Type B pancreatic cell (in vitro differentiated cells): ENCODE data around the gene SNX5. TPM values are rescaled to one million over a fixed set of nuclear protein-coding genes. Genes with fewer than 3 reads are reported as not detected.

ENCODE experiments used
- DNase-seq: peaks from one replicate; pipeline ENCODE4 v3.0.0; 2021; ENCODE audit warnings: mixed read lengths; ENCODE audit not compliant: unreplicated experiment; ENCODE audit errors: extremely low spot score
- H3K27ac Mint-ChIP-seq: 2 replicates; pipeline ENCODE4 v1.8.0; 2021; ENCODE audit warnings: mild to moderate bottlenecking, mixed read lengths
- H3K27me3 Mint-ChIP-seq: 2 replicates; pipeline ENCODE4 v1.8.0; 2021; ENCODE audit warnings: mixed read lengths
- H3K36me3 Mint-ChIP-seq: 2 replicates; pipeline ENCODE4 v1.8.0; 2021; ENCODE audit warnings: mixed read lengths
- H3K4me1 Mint-ChIP-seq: one replicate; pipeline ENCODE4 v1.8.0; 2021; ENCODE audit warnings: mixed read lengths; ENCODE audit not compliant: unreplicated experiment
- H3K4me3 Mint-ChIP-seq: 2 replicates; pipeline ENCODE4 v1.8.0; 2021; ENCODE audit warnings: mild to moderate bottlenecking, mixed read lengths
- H3K9me3 Mint-ChIP-seq: 2 replicates; pipeline ENCODE4 v1.8.0; 2021; ENCODE audit warnings: mixed read lengths
- total RNA-seq: library from RNA; stranded (reverse); gene quantifications from 2 replicates; pipeline ENCODE4 v1.2.1, GENCODE V29; 2021; ENCODE audit warnings: low replicate concordance
- TF ChIP-seq, protein P1 (sequence below): fragments of 200-600 bp; sonication (generic); conservative IDR thresholded peaks from 2 replicates; pipeline ENCODE4 v1.5.0; 2021; ENCODE audit warnings: antibody characterized with exemption, mild to moderate bottlenecking

SNX5 gene
- total RNA-seq, 1 donor from 2014 or later = 115 TPM

- peaks cover 8% of the 10 kb centered on the region for H3K4me1 Mint-ChIP-seq
- H3K27ac Mint-ChIP-seq = no peak overlapping the region
- TF ChIP-seq, protein P1, sequence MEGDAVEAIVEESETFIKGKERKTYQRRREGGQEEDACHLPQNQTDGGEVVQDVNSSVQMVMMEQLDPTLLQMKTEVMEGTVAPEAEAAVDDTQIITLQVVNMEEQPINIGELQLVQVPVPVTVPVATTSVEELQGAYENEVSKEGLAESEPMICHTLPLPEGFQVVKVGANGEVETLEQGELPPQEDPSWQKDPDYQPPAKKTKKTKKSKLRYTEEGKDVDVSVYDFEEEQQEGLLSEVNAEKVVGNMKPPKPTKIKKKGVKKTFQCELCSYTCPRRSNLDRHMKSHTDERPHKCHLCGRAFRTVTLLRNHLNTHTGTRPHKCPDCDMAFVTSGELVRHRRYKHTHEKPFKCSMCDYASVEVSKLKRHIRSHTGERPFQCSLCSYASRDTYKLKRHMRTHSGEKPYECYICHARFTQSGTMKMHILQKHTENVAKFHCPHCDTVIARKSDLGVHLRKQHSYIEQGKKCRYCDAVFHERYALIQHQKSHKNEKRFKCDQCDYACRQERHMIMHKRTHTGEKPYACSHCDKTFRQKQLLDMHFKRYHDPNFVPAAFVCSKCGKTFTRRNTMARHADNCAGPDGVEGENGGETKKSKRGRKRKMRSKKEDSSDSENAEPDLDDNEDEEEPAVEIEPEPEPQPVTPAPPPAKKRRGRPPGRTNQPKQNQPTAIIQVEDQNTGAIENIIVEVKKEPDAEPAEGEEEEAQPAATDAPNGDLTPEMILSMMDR = no peak
- no peaks in the 10 kb centered on the region for H3K9me3 Mint-ChIP-seq
- H3K4me3 Mint-ChIP-seq = no peak overlapping the region
- peaks cover 3% of the 10 kb centered on the region for H3K36me3 Mint-ChIP-seq
- H3K27me3 Mint-ChIP-seq = no peaks in the 10 kb centered on the region
- no peak for DNase-seq
Observed at GRCh38 chr20:17992224-17992637, 23.6 kb upstream of the SNX5 start.

DNA sequence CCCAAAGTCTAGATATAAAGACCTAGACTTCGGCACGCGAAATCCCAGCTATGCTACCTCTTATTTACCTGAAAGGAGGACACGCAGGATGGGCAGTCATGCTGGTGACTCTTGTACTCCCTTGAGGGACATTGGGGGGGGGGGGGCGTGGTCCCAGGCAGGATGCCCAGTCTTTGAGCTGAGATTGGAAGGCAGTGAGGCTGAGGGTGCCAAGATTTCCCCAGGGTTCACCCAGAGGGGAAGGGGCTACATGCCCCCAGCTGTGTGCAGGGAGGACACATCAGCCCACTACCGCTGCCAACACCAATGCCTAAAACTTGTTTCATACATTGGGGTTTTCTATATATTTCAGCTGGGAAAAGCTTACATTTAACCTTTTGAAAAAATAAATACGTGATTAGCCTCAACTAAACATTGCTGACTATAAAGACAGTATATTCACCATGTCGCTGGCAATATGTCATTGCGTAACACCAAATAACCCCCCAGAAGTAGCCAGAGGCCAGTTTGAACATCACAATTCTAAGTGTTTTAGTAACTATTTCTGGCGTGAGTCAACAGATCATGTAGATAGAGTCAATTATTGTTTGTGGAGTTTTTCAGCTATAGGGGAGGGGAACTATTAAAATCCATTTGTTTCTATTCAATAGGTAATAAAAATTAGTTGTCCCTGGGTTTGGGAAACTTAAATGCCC lies 21.8 kb upstream of the SNX5 start:
- no peak for DNase-seq
- H3K36me3 Mint-ChIP-seq = peaks cover 3% of the 10 kb centered on the region
- no peaks in the 10 kb centered on the region for H3K9me3 Mint-ChIP-seq
- no peaks in the 10 kb centered on the region for H3K4me1 Mint-ChIP-seq
- no peak overlapping the region for H3K4me3 Mint-ChIP-seq
- H3K27ac Mint-ChIP-seq = no peak overlapping the region
- TF ChIP-seq, protein P1 = no peak
- H3K27me3 Mint-ChIP-seq = no peaks in the 10 kb centered on the region

- TF ChIP-seq, protein P1 = no peak
- H3K27ac Mint-ChIP-seq = no peak overlapping the region
- DNase-seq = no peak
- H3K4me1 Mint-ChIP-seq = no peaks in the 10 kb centered on the region
- H3K4me3 Mint-ChIP-seq = no peak overlapping the region
- peaks cover 3% of the 10 kb centered on the region for H3K36me3 Mint-ChIP-seq
- H3K9me3 Mint-ChIP-seq = no peaks in the 10 kb centered on the region
- no peaks in the 10 kb centered on the region for H3K27me3 Mint-ChIP-seq
Observed at GRCh38 chr20:17987988-17988387, 19.4 kb upstream of the SNX5 start.

GRCh38 chr20:17985388-17986018 lies 16.9 kb upstream of the SNX5 start:
- H3K4me3 Mint-ChIP-seq = no peak overlapping the region
- no peaks in the 10 kb centered on the region for H3K4me1 Mint-ChIP-seq
- DNase-seq = no peak

GRCh38 chr20:17976305-17976704 lies 7.7 kb upstream of the SNX5 start:
- no peaks in the 10 kb centered on the region for H3K9me3 Mint-ChIP-seq
- H3K27me3 Mint-ChIP-seq = no peaks in the 10 kb centered on the region
- TF ChIP-seq, protein P1 = no peak
- H3K36me3 Mint-ChIP-seq = peaks cover 31% of the 10 kb centered on the region
- DNase-seq = no peak
- no peak overlapping the region for H3K27ac Mint-ChIP-seq
- no peak overlapping the region for H3K4me3 Mint-ChIP-seq
- H3K4me1 Mint-ChIP-seq = peaks cover 26% of the 10 kb centered on the region

More at GRCh38 chr20:17985388-17986018, 16.9 kb upstream of the SNX5 start:
- H3K9me3 Mint-ChIP-seq = no peaks in the 10 kb centered on the region
- H3K36me3 Mint-ChIP-seq = peaks cover 3% of the 10 kb centered on the region
- no peak overlapping the region for H3K27ac Mint-ChIP-seq
- TF ChIP-seq, protein P1 = no peak
- H3K27me3 Mint-ChIP-seq = no peaks in the 10 kb centered on the region
